Mesothelial cell of epicardium (in vitro differentiated cells): Measurements from ENCODE around the gene TMEM176A. TPM values are rescaled to one million over a fixed set of nuclear protein-coding genes. Genes with fewer than 3 reads are reported as not detected.

ENCODE experiments used
- total RNA-seq: library from RNA; stranded (reverse); gene quantifications from 3 replicates; pipeline ENCODE4 v1.2.1, GENCODE V29; 2021

TMEM176A gene
- total RNA-seq, 1 donor from 2014 or later = 2.5 TPM

Other genes starting within 250 kb of the TMEM176A start
- not detected in 3 replicates for gene GIMAP4, start 233.4 kb upstream of the TMEM176A start, total RNA-seq
- gene GIMAP6, start 168.4 kb upstream of the TMEM176A start, total RNA-seq = not detected in 3 replicates
- not detected in 3 replicates for gene GIMAP2, start 115.1 kb upstream of the TMEM176A start, total RNA-seq
- not detected in 3 replicates for gene GIMAP1, start 84.2 kb upstream of the TMEM176A start, total RNA-seq
- not detected in 3 replicates for gene GIMAP5, start 63.4 kb upstream of the TMEM176A start, total RNA-seq
- 1.9 to 2.8 TPM (median 2.3 TPM) in 3 replicates for gene TMEM176B, start 405 bp upstream of the TMEM176A start, total RNA-seq
- not detected in 3 replicates for gene AOC1, start 51.7 kb downstream of the TMEM176A start, total RNA-seq
- 11.2 to 12.3 TPM (median 11.7 TPM) in 3 replicates for gene KCNH2, start 177.6 kb downstream of the TMEM176A start, total RNA-seq
- 6.0 to 7.8 TPM (median 6.6 TPM) in 3 replicates for gene NOS3, start 190.2 kb downstream of the TMEM176A start, total RNA-seq
- 10.6 to 14.0 TPM (median 11.8 TPM) in 3 replicates for gene ATG9B, start 223.7 kb downstream of the TMEM176A start, total RNA-seq
- gene ABCB8, start 227.7 kb downstream of the TMEM176A start, total RNA-seq = 39.8 to 48.0 TPM (median 40.7 TPM) in 3 replicates
- 6.1 to 7.9 TPM (median 7.2 TPM) in 3 replicates for gene ASIC3, start 247.8 kb downstream of the TMEM176A start, total RNA-seq